Astrocyte (in vitro differentiated cells and primary cell): ENCODE measurements around the gene MKRN2.

Experiments
- EZH2 ChIP-seq: IDR thresholded peaks from 2 replicates; pipeline ENCODE4 v1.6.1; 2012; ENCODE audit warnings: mild to moderate bottlenecking, low read length, inconsistent platforms; ENCODE audit not compliant: insufficient read depth
- TF ChIP-seq, protein P1 (sequence below): IDR thresholded peaks from 2 replicates; pipeline ENCODE4 v1.5.1; 2011; ENCODE audit warnings: low read depth, mild to moderate bottlenecking, inconsistent platforms, low read length, moderate library complexity; ENCODE audit not compliant: insufficient read depth

DNA sequence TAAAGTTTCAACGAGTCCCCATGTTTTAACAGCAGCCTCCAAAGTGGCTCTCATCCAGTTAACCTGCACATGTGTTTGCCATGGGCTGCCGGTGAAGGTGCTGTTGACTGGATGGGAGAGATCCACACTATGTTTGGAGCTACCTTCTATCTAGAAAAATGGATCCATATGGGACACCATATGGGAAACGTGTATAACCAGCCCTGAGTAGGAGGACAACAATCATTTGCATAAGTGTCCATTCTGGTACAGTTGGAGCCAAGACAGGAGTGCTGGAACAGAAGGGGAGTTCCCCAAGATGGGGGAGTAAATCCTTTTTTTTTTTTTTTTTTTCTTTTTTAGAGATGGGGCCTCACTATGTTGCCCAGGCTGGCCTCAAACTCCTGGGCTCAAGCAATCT, 36.6 kb downstream of the MKRN2 start:
- TF ChIP-seq, protein P1, sequence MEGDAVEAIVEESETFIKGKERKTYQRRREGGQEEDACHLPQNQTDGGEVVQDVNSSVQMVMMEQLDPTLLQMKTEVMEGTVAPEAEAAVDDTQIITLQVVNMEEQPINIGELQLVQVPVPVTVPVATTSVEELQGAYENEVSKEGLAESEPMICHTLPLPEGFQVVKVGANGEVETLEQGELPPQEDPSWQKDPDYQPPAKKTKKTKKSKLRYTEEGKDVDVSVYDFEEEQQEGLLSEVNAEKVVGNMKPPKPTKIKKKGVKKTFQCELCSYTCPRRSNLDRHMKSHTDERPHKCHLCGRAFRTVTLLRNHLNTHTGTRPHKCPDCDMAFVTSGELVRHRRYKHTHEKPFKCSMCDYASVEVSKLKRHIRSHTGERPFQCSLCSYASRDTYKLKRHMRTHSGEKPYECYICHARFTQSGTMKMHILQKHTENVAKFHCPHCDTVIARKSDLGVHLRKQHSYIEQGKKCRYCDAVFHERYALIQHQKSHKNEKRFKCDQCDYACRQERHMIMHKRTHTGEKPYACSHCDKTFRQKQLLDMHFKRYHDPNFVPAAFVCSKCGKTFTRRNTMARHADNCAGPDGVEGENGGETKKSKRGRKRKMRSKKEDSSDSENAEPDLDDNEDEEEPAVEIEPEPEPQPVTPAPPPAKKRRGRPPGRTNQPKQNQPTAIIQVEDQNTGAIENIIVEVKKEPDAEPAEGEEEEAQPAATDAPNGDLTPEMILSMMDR: no peak
- no peak for TF ChIP-seq EZH2
